ENCODE data around the gene SKAP2.

Gene SKAP2

DNA sequence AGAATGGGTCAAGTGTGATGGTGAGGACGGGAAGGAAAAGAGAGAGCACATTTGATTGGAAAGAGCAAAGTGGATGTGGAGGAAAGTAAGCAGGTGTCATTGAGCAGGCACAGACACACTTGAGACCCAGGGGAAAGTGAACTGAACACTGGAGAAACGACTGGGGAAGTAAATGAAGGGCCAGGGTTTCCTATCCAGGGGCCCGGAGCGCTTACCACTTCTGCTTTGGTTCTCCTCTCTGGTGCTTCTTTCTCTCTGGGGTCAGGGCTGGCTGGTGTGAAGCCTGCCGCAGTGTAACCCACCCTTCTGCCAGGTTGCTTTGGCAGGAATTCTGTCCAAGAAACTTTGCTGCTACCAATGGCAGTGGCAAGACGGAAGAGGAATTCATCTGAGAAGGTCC is 219.3 kb downstream of the SKAP2 start:
- no peak for DNase-seq (ENCODE audit: low read depth)
- no peak overlapping the region for H3K4me3 ChIP-seq (ENCODE audit: low read length)
- TF ChIP-seq, protein P1, sequence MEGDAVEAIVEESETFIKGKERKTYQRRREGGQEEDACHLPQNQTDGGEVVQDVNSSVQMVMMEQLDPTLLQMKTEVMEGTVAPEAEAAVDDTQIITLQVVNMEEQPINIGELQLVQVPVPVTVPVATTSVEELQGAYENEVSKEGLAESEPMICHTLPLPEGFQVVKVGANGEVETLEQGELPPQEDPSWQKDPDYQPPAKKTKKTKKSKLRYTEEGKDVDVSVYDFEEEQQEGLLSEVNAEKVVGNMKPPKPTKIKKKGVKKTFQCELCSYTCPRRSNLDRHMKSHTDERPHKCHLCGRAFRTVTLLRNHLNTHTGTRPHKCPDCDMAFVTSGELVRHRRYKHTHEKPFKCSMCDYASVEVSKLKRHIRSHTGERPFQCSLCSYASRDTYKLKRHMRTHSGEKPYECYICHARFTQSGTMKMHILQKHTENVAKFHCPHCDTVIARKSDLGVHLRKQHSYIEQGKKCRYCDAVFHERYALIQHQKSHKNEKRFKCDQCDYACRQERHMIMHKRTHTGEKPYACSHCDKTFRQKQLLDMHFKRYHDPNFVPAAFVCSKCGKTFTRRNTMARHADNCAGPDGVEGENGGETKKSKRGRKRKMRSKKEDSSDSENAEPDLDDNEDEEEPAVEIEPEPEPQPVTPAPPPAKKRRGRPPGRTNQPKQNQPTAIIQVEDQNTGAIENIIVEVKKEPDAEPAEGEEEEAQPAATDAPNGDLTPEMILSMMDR (conservative IDR thresholded peaks at IDR 0.05; ENCODE audit: low read length) = no peak

GRCh38 chr7:26642416-26642815 is 222.0 kb downstream of the SKAP2 start:
- DNase-seq (ENCODE audit: low read depth) = no peak
- no peak overlapping the region for H3K4me3 ChIP-seq (ENCODE audit: low read length)
- TF ChIP-seq, protein P1 (conservative IDR thresholded peaks at IDR 0.05; ENCODE audit: low read length) = no peak

DNA sequence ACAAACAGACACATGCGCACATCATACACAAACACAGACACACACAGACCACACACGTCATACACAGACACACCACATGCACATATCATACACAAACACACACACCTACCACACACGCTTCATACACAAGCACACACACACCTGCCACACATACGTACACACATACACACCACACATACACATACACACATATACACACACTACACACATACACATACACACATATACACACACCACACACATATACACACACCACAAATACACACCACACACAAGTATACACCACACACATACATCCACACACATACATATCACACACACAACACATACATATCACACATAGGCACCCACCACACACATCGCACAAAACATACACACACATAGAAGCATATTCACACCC is 224.7 kb downstream of the SKAP2 start:
- TF ChIP-seq, protein P1 (conservative IDR thresholded peaks at IDR 0.05; ENCODE audit: low read length) = no peak
- no peak overlapping the region for H3K4me3 ChIP-seq (ENCODE audit: low read length)
- no peak for DNase-seq (ENCODE audit: low read depth)

- TF ChIP-seq, protein P1 (conservative IDR thresholded peaks at IDR 0.05; ENCODE audit: low read length) = no peak
- H3K4me3 ChIP-seq (ENCODE audit: low read length) = no peak overlapping the region
- no peak for DNase-seq (ENCODE audit: low read depth)
Measured at GRCh38 chr7:26639111-26639510, 225.3 kb downstream of the SKAP2 start.

DNA sequence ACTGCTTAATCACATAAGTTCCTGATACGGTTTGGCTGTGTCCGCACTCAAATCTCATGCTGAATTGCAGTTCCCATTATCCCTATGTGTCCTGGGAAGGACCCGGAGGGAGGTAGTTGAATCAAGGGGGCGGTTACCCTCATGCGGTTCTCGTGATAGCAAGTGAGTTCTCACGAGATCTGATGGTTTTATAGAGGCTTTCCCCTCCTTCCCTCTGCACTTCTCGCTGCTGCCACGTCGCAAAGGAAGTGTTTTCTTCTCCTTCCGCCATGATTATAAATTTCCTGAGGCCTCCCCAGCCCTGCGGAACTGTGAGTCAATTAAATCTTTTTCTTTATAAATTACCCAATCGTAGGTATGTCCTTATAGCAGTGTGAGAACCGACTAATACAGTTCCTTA is 226.2 kb downstream of the SKAP2 start:
- no peak for DNase-seq (ENCODE audit: low read depth)
- no peak overlapping the region for H3K4me3 ChIP-seq (ENCODE audit: low read length)
- TF ChIP-seq, protein P1 (conservative IDR thresholded peaks at IDR 0.05; ENCODE audit: low read length) = no peak

GRCh38 chr7:26637610-26638009 is 226.8 kb downstream of the SKAP2 start:
- no peak for DNase-seq (ENCODE audit: low read depth)
- TF ChIP-seq, protein P1 (conservative IDR thresholded peaks at IDR 0.05; ENCODE audit: low read length) = no peak

DNA sequence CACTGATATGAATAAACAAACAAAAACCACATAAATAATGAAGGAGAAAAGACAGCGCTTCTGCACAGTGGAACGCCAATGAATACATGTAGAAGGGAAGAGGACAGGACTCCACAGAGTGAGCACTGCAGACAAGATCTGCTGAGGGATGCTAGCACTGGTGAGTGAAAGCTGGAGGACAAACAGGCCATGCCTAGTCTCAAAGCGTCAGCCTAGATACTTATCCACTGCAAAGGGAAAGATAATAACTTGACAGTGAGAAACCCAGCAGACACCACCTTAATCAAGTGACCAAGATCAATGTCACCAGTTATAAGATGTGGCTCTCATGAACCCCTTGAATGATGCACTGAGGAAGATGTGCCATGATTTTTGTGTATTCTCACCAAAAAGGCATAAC is 227.6 kb downstream of the SKAP2 start:
- no peak overlapping the region for H3K4me3 ChIP-seq (ENCODE audit: low read length)
- DNase-seq (ENCODE audit: low read depth) = no peak
- TF ChIP-seq, protein P1 (conservative IDR thresholded peaks at IDR 0.05; ENCODE audit: low read length) = no peak

More at GRCh38 chr7:26637610-26638009, 226.8 kb downstream of the SKAP2 start:
- H3K4me3 ChIP-seq (ENCODE audit: low read length) = no peak overlapping the region

Measured in AG10803 (cell line).